RPMI7951 (cell line): Measurements from ENCODE around the gene PPP4R3A. TPM values are rescaled to one million over a fixed set of nuclear protein-coding genes. Genes with fewer than 3 reads are reported as not detected.
"Not testable (repeated sequence)": the region's sequence is repeated elsewhere in the genome, so short reads cannot be mapped to it uniquely, and the experiment has no call there.

ENCODE experiments used
- DNase-seq: peaks from one replicate; pipeline ENCODE4 v3.0.0-alpha.2; 2012; ENCODE audit warnings: low read depth
- total RNA-seq: library from RNA; depleted of rRNA; stranded (reverse); fragments of >200 nt; shearing (Covaris generic); gene quantifications from 2 replicates; pipeline ENCODE4 v1.2.3, GENCODE V29; 2014

Gene PPP4R3A
- total RNA-seq, 1 experiment from 2014 or later = 21.3 TPM

DNA sequence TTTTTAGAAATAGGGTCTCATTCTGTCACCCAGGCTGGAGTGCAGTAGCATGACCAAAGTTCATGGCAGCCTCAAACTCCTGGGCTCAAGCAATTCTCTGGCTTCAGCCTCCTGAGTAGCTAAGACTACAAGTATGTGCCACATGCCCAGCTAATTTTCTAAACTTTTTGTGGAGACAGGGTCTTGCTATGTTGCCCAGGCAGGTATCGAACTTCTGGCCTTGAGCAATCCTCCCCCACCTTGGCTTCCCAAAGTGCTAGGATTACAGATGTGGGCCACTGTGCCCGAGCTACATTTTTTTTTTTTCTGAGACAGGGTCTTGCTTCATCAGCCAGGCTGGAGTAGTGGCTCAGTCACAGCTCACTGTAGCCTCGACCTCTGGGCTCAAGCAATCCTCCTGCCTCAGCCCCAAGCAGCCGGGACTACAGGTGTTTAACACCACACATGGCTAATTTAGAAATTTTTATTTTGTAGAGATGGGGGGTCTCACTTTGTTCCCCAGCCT is 7.1 kb downstream of the PPP4R3A start:
- DNase-seq = no peak

GRCh38 chr14:91501951-91502930 is 7.9 kb downstream of the PPP4R3A start:
- DNase-seq = no peak

- no peak for DNase-seq
Observed at GRCh38 chr14:91501348-91501747, 8.8 kb downstream of the PPP4R3A start.

DNA sequence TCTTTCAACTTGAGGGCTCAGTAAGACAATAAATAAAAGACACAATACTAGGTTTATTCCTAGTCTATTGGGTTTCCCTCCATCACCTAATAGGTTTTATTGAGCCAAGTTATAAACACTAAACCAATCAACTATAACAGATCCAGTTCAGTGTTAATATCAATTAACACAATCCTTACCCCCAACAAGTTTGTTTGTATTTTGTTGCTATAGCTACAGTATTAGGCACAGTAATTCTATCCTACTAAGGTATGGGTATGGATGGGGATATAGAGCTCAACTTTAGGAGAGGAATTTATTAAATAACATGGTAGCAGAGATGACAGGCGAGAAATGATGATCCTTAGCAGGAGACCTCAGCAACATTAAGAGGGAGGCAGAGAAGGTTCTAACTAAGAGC is 13.3 kb downstream of the PPP4R3A start:
- no peak for DNase-seq

- DNase-seq = not testable (repeated sequence)
Observed at GRCh38 chr14:91494392-91495065, 15.6 kb downstream of the PPP4R3A start.

GRCh38 chr14:91493169-91493568 is 16.9 kb downstream of the PPP4R3A start:
- no peak for DNase-seq

DNA sequence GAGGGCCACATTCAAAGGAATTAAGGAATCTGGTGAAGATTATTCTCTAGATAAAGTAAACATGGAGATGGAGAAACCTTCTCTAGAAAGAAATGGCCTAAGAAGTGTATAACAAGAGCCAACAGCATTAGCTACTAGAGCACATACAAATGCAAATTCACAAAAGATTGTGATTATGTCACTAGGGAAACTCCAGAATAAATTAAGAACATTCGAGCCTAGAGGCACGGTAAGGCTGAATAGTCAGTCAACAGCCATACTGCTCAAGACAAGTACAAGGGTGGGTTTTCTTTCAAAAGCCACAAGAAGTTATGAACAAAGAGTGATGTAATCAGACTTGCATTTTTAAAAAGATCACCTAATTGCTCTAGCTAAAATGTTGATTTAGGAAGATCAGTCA is 25.4 kb downstream of the PPP4R3A start:
- no peak for DNase-seq

DNA sequence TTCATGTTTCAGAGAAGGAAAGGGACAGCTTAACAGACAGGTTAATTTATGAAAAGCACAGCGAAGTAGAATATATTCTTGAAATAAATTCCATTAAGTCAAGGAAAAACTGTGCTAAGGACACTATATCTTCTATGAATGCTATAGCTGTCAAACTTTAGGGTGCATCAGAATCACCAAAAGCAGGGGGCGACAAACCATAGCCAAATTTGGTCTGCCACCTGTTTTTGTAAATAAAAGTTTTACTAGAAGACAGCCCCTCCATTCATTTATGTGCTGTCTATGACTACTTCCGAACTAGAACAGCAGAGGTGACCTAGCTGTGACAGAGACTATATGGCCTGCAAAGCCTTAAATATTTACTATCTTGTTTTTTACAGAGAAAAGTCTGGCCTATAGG is 25.9 kb downstream of the PPP4R3A start:
- no peak for DNase-seq

DNA sequence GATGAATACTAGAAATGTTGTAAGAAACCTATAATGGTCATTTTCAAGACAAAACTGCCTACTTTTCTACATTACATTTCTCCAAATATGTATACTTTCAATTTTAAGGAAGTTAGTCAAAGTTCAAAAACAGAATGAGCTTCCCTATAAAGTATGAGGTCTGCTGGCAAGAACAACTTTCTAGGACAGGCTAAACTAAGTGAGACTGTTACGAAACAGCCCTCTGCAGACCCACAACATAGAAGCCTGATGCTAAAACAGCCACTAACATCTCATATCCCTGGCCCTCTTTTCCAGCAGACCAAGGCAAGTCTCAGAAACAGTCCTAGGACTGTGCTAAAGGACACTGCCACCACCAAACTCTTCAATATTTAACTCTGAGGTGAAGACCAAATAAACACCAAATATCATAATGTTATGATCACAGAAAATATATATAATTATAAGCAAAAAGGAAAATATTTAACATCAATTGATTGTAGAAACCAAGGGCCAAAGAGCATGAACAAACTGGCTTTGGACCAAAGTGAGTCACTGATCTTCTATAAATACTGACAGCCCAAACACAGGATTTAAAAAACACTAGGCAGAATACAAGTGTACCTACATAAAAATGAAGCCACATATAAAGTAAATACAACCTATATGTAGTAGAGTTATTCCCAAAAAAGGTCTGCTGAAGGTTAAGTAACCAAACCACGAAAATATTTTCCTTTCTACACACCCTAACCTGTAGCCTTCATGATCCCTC is 27.7 kb downstream of the PPP4R3A start:
- no peak for DNase-seq

DNA sequence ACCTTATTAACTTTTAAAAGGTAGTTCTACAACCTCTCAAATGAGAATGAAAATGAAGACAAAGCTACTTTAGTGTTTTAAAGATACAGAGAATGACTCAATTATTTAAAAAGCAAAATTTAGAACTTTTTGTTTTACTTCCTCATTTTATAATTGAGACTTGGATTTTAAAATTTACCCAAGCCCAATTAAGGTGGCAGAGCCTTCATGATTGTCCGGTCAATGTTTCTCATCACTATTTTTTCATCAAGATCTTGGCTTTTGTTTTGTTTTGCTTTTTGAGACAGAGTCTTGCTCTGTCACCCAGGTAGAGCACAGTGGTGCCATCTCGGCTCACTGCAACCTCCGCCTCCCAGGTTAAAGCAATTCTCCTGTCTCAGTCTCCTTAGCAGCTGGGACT is 32.7 kb downstream of the PPP4R3A start:
- DNase-seq = no peak

GRCh38 chr14:91473046-91473445 is 37.1 kb downstream of the PPP4R3A start:
- no peak for DNase-seq

DNA sequence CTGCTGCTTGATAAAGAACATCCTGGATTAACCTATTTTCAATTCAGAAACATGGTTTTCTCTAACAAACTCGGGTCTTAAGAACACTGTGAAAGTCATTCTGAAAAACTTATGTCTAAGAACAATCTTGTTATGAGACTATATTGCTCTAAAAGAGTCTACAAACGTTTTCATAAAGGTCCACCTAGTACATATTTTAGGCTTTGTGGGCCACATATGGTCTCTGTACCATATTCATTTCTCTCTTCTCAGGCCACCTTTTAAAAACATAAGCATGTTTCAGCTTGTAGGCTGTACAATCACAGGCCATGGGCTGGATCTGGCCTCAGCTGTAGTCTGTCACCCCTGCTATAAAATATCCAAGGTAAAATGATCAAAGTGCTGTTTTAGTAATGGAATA is 39.9 kb downstream of the PPP4R3A start:
- DNase-seq = no peak

- DNase-seq = no peak
Observed at GRCh38 chr14:91466192-91466591, 43.9 kb downstream of the PPP4R3A start.

- no peak for DNase-seq
Observed at GRCh38 chr14:91464615-91465205, 45.4 kb downstream of the PPP4R3A start.

DNA sequence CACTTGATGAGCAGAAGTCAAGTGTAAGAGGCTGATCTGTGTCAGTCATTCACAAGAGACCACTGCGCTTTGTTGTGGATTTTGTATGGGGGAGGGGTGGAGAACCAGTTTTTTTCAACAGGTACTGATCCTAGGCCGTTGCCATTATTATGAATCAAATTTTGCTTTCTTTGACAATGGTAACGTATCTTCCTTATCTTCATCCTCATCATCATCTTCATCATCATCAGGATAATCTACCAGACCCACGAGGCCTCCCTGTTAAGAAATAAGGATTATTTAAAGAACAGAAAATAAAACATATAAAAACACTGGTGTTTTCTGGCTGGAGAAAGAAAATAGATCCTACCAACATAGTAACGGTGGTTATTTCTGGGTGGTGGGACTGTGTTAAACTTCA is 51.5 kb downstream of the PPP4R3A start:
- no peak for DNase-seq

- no peak for DNase-seq
Observed at GRCh38 chr14:91456283-91456682, 53.8 kb downstream of the PPP4R3A start.

DNA sequence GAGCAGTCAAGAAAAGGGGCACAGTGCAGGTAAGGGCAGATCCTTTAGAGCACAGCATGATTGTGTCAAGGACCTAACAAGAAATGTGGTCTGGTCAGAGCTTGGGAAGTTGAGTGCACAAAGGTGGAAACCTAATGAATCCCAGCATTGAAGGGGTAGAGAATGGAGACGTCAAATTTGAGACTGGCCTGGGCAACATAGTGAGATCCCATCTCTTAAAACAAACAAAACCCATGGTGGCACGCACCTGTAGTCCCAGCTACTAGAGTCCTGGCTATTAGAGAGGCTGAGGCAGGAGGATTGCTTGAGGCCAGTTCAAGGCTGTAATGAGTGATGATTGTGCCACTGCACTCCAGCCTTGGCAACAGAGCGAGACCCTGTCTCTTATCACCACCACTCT is 55.5 kb downstream of the PPP4R3A start:
- DNase-seq = no peak

GRCh38 chr14:91454155-91454554 is 56.0 kb downstream of the PPP4R3A start:
- DNase-seq = no peak

DNA sequence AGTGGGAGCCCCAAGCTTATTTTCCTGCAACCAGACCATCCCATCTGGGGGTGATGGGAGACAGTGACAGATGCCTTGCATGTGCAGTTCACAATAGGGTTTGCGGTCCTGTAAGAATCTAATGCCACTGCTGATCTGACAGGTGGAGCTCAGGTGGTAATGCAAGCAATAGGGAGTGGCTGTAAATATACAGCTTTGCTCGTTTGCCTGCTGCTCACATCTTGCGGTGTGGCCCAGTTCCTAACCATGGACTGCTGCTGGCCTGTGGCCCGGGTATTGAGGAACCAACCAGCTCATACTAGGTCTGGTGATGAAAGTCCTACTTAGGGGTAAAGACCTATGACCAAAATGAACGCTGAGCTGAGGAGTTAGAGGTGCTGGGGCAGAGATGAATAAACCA is 56.4 kb downstream of the PPP4R3A start:
- DNase-seq = no peak

GRCh38 chr14:91444335-91445020 is 65.6 kb downstream of the PPP4R3A start:
- DNase-seq = no peak

DNA sequence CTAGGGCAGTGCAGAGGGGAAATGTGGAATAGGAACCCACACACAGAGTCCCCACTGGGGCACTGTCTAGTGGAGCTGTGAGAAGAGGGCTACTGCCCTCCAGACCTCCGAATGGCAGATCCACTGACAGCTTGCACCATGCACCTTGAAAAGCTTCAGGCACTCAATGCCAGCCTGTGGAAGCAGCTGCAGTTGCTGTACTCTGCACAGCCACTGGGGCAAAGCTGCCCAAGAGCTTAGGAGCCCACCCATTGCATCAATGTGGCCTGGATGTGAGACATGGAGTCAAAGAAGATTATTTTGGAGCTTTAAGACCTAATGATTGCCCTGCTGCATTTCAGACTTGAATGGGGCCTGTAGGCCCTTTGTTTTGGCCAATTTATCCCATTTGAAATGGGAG is 70.8 kb downstream of the PPP4R3A start:
- no peak for DNase-seq
